ENCODE results near the gene PLAC1.

PLAC1 gene

DNA sequence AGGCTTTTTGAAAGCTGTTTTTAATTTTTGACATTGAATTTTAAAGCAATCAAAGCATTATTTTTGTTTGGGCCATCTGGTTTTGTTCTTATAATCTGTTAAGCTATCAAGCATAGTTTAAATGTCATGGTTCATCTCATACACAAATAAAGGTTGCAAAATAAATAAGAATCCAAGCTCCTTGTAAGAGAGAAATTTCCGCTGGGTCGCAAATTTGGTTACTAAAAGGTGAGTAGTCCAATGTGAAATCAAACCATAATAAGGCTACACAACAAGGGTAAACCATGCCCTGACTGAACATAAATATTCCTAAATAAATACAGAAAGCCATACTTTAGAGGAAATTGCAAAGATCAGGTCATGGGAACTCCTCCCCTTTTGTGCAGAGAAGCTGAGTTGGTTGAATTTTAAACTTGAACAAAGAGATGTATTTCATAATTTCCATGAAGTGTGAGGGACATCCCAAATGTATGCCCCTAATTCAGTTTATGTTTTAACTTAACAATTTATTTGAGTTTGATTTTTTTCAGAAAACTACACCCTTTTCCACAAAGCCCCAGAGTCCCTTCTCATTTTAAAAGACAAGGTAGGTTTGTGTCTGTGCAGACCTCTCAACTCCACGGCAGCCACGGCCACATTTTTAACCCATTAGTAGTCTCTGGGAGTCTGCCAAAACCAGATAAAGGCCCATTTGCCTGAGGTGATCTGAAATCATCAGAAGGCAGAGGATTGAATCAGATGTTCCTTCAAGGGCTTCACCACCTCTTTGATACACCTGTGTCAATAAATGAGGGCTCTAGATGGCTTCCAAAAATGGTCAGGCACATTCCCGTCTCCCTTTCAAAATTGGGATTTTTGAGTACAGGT, 85.2 kb downstream of the PLAC1 start:
- DNase-seq, result no peak

DNA sequence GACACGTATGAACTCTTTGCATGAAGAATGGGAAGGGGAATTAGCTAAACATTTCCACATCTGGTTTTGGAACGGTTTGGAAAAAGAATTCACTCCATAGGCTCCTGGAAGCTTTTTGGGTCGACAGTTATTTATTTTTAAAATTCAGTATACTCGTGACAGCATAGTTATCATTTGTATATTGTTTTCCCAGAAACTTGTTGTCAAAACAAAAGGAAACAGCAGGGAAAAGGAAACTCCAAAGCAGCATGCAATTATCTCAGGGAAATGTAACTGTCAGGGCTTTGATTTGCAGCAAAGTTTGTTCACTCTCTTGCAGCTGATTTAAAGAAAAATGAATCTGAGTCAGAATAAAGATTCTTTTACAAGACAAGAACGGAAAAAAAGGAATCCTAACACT, 86.5 kb downstream of the PLAC1 start:
- DNase-seq, result no peak

GRCh38 chrX:134570899-134571298, 87.4 kb downstream of the PLAC1 start:
- DNase-seq, result no peak

DNA sequence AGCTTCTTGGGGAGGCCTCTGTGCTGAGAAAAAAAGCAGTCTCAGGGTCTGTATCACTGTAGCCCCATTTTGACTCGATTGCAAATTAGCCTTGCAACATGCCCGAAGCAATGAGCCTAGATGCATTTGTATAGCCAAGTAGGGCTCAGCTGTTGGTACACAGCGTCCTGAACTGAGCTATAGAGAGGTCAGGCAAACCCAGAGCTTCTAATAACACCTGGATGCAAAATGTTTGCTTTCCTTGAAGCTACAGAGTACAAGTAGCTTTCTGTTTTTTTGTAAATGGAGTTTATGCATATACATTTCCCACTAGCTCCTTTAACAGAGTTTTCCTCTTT, 87.8 kb downstream of the PLAC1 start:
- no peak for DNase-seq

GRCh38 chrX:134569306-134569705, 89.0 kb downstream of the PLAC1 start:
- DNase-seq, result no peak

DNA sequence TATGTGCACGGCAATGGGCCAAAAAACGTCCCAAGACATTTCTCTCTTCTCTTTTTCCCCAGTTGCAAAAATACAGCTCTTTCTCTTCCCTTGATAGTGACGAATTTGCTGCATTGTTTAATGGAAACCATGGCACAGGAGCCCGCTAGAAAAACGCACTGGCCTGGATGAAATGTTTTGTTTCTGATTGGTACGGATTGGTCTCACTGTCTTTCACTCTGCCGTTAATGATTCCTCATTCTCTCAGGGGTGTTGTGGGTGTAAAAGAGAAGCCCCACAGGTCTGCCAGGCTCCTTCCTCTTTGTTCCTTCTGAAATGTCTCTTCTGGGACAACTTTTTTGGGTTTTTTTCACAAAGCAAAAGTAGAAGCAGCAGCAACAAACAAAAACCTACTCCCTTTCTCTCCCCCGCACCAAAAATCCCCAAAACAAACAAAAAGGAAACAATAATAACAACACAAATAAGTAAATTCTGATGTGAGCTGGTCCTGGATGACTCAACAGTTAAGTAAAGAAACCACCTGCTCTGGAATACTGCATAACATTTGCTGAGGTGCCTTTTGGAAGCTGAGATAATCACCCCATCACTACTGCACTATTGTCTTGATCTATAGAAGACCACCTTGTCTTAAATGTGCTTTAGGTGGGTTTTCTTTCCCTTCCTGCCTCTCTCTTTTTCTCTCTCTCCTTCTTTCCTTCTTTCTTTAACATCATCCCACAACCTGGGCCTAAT, 89.8 kb downstream of the PLAC1 start:
- no peak for DNase-seq

DNA sequence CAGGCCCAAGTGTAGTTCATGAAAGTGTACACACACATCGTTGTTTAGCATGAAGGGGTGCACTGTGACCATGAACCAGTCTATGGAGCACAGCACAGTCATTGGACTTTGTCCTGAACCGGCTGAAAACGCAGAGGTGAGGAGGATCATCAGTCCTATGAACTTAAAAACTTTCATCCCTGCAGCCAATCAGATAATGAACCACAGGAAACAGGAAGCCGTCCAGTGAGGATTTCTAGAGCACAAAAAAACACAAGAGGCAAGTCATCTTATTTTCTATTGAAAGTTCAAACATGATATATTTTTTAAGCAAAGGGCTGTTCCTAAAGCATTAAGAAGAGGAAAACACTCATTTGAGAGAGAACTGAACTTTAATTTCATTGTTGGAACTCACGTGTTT, 91.8 kb downstream of the PLAC1 start:
- no peak for DNase-seq

- no peak for DNase-seq
Observed at GRCh38 chrX:134562002-134562401, 96.3 kb downstream of the PLAC1 start.

DNA sequence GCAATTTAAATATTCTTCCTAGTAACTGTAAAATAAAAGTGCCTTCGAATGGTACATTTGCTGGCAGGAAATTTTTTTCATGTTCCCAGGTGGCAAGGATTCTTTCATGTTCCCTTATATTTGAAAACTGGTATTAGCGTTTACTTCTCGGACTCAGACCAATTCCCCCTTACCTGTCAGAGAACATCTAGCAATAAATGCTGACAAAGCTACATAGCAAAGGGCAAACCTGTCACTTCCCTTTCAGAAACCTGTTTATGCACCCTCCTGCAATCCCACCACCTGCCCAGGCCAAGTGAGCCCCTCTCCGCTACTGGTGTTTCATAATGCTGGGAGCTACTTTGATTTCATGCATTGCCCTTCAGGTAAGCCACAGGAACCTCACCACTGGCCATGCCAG, 100.1 kb downstream of the PLAC1 start:
- no peak for DNase-seq

DNA sequence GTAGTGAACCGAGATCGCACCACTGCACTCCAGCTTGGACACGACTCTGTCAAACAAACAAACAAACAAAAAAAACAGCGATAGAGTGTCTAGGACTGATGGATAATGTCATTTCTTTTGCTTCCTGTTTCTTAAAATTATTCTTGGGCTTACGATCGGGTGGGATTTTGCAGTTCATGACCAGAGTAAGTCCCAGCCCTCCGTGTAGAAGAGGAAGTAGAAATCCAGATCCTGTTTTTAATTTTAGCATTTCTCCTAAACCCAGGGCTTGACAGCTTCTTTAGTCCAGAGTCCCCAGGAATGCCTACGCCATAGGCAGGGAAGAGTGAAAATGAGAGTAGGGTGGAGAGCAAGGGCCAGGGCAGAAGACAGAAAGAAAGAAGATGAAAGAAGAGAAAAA, 104.0 kb downstream of the PLAC1 start:
- DNase-seq, result no peak

DNA sequence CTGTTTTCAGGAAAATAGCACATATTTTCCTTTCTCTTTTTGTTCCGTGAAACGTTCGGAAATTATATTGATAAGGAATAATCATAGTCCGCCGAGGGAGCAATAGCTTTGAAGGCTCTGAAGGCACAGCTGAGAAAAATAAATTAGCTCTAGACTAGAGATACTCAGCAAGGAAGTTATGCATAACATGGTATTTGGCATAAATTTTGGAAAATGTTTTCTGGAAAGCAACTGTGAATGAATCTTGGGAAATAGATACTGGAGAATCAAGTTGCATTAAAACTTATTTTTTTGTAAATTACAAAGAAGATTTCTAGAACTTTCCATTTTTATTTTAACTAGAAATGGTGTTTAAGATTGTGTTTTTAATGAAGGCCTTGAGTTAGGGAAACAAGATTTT, 105.9 kb downstream of the PLAC1 start:
- no peak for DNase-seq

DNA sequence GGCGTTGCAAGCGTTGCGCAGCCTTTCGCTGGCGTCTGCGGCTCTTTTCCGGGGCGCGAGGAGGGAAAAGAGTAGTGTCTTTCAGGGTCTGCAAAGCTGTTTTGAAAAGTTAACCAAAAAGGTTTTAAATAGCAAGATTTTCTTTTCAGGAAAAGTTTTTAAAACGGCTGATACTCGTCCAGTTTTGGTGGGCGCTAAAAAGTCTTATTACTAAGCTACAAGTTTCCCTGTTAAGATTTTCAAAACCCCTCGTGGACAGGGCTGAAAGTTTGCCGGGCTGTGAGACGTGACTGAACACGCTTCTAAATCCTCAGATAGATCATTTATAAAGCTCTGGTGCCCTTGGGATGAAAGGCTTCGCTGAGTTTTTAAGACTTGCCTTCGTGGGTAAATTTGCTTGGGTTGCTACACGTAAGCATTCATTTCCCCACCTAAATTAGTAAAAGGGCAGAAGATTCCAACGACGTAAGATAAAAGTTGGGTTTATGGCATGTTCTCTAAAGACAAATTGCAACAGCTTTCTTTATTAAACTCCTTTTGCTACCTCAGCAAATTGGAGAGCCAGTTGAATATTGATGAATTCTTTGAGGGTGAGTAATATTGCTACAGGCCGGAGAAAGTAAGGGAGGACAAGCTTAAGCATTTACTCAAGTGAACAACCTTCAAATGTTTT, 106.8 kb downstream of the PLAC1 start:
- DNase-seq, result no peak

- no peak for DNase-seq
Observed at GRCh38 chrX:134548257-134549201, 109.7 kb downstream of the PLAC1 start.

DNA sequence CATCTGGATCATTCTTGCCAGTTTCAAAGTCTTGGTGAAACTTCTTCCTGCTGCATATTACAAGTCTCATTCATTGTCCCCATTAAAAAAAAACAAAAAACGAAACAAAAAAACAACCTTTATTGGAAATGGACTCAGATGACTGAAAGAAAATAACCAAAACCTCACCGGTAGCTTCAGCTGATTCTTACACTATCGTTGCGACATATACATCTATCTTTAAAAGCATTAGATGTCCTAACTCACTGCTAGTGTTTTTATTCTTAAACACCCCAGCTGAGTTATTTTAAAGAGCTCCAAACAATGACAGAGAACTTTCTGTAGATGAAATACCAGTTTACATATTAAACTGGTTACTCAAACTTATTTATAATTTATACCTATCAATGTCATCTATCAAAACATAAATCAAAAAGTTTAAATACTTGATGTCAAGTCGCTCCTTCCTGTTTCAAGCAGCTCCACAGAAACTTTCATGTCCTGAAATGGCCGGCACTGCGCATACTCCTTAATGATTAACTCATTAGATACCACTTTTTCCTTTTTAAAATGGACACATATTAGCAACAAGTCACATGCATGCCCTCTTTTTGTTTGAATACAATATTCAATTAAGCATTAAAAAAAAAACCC, 111.1 kb downstream of the PLAC1 start:
- DNase-seq, result no peak

DNA sequence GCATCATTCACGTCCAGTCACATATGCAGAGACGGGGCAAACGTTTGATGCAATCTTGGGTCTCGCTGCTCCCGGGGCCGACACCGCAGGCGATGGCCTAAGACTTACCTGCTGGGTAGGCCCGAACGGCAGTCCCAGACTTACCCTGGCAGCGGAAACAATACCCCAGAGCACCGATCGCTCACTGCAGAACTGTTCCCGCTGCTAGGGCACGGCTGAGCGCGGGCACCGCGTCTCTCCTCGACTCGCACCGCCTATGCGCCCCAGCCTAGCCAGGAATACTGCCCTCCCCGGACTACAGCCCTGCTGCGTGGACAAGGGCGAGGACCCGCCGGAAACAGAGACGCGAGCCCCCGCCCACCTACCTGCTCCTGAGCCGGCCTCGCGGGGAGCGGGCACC, 112.1 kb downstream of the PLAC1 start:
- DNase-seq, result no peak

DNA sequence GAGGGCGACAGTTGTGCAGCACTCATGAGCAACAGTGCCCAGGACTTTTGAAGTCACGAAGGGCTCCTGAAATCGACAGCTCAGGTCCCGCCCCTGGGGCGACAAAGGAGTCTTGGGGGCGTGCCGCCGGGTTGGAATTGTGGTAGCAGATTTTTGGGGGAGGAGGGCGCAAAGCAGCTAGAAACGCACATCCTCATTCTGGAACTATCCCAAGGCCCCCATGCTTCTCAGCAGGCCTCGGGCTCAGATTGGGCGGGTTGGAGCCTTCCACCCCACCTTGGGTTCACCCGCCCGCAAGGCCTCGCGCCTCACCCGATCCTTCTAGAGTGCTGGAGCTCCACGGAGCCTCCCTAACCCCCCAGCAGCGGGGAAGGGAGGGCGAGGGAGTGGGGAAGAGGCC, 112.8 kb downstream of the PLAC1 start:
- DNase-seq, result no peak

GRCh38 chrX:134544513-134545151, 113.6 kb downstream of the PLAC1 start:
- no peak for DNase-seq

DNA sequence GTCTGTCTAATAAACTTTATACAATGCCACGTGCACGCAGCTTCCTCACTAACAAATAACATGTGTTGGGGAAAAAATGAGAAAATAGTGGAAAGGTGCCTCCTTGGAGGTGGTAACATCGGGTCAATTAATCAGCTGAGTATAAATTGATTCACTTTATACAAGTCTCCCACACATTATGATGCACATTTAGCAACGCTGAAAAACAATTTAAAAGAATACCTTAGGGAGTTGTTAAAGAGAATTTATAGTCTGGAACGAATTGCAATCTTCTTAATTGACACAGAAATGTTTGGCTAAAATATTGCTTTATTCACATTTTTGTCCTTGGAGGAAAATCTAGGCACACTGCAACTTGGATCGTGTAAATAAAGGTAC, 114.1 kb downstream of the PLAC1 start:
- no peak for DNase-seq

GRCh38 chrX:134543288-134543687, 115.0 kb downstream of the PLAC1 start:
- no peak for DNase-seq

- DNase-seq, result no peak
Observed at GRCh38 chrX:134542485-134542884, 115.8 kb downstream of the PLAC1 start.

DNA sequence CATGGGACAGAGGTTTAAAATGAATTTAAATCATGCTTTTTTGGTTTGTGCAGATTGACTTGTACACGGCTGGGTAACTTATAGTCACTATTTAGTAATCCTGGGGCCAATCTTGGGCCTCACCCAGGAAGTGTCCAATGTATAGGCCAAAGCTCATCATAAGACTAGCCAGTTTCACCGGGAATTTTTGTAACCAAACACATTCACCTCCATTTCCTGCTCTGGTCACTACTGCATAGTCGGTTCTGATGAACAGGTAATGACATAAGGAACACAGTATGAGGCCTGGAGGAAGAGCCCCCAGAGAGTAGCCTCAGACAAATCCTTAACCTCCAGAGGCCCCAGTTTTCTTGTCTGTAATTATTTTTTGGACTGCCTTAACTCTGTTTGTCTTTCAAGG, 116.4 kb downstream of the PLAC1 start:
- no peak for DNase-seq

DNA sequence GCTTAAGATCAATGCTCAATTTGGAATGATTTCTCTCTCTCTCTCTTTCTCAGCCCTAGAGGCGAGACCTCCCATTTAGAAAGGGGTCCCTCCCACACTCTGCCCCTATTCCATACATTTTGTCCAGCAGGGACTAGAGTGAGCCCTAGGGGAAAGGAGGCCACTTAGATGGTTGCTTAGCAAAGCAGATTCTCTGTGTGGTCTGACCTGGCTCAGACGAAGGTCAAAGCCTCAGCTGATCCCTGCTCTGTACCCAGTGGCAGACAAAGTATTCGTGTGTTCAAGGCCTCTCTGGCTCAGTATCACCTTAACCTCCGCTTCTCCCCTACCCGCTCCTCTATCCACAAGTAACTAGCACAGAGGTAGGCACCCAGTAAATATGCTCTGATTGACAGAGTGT, 120.0 kb downstream of the PLAC1 start:
- no peak for DNase-seq

Measured in midbrain (tissue), 1 donor.